Measurements from ENCODE around the gene INPP1.
"Not testable (repeated sequence)": the region's sequence is repeated elsewhere in the genome, so short reads cannot be mapped to it uniquely, and the experiment has no call there.

Gene INPP1

GRCh38 chr2:190343536-190344275, at the start of gene INPP1:
Gene INPP1, plus strand, starts transcription at chr2:190343589. Its CDS starts 16,514 bp downstream, at chr2:190360103.
- no peak for DNase-seq

GRCh38 chr2:190297880-190298279, 45.5 kb upstream of the INPP1 start:
- DNase-seq = not testable (repeated sequence)

- DNase-seq = no peak
These were observed 42.4 kb upstream of the INPP1 start for GRCh38 chr2:190301032-190301431.

- DNase-seq = no peak
These were observed 41.3 kb upstream of the INPP1 start for GRCh38 chr2:190302052-190302451.

GRCh38 chr2:190303647-190304046, 39.7 kb upstream of the INPP1 start:
- no peak for DNase-seq

- DNase-seq = no peak
These were observed 39.0 kb upstream of the INPP1 start for GRCh38 chr2:190304404-190304803.

- DNase-seq = no peak
These were observed 35.4 kb upstream of the INPP1 start for GRCh38 chr2:190308031-190308430.

- DNase-seq = no peak
These were observed 31.3 kb upstream of the INPP1 start for GRCh38 chr2:190311893-190312634.

GRCh38 chr2:190312635-190313025, 30.8 kb upstream of the INPP1 start:
- not testable (repeated sequence) for DNase-seq

- DNase-seq = no peak
These were observed 29.5 kb upstream of the INPP1 start for GRCh38 chr2:190313880-190314279.

GRCh38 chr2:190315273-190315672, 28.1 kb upstream of the INPP1 start:
- DNase-seq = no peak

GRCh38 chr2:190318514-190318913, 24.9 kb upstream of the INPP1 start:
- DNase-seq = no peak

- DNase-seq = no peak
These were observed 24.3 kb upstream of the INPP1 start for GRCh38 chr2:190318931-190319554.

- DNase-seq = peak; percentile 97
These were observed 23.6 kb upstream of the INPP1 start, which contains the start of gene HIBCH for GRCh38 chr2:190319555-190320498. Gene HIBCH, minus strand, starts transcription at chr2:190319826. Its CDS starts 76 bp downstream, at chr2:190319750.

- DNase-seq = no peak
These were observed 22.7 kb upstream of the INPP1 start for GRCh38 chr2:190320696-190321095.

- DNase-seq = no peak
These were observed 20.0 kb upstream of the INPP1 start for GRCh38 chr2:190323406-190323805.

GRCh38 chr2:190325588-190325987, 17.8 kb upstream of the INPP1 start:
- no peak for DNase-seq

GRCh38 chr2:190327867-190328572, 15.4 kb upstream of the INPP1 start:
- DNase-seq = no peak

- no peak for DNase-seq
These were observed 14.7 kb upstream of the INPP1 start for GRCh38 chr2:190328573-190329147.

GRCh38 chr2:190333395-190333794, 10.0 kb upstream of the INPP1 start:
- DNase-seq = no peak

GRCh38 chr2:190333928-190334327, 9.5 kb upstream of the INPP1 start:
- DNase-seq = no peak
